ENCODE data around the gene STARD13.

The STARD13 gene

GRCh38 chr13:33109801-33110200 lies 175.8 kb downstream of the STARD13 start:
- DNase-seq = no peak

GRCh38 chr13:33109271-33109697 lies 176.3 kb downstream of the STARD13 start:
- DNase-seq = no peak

GRCh38 chr13:33108620-33109019 lies 176.9 kb downstream of the STARD13 start:
- no peak for DNase-seq

DNA sequence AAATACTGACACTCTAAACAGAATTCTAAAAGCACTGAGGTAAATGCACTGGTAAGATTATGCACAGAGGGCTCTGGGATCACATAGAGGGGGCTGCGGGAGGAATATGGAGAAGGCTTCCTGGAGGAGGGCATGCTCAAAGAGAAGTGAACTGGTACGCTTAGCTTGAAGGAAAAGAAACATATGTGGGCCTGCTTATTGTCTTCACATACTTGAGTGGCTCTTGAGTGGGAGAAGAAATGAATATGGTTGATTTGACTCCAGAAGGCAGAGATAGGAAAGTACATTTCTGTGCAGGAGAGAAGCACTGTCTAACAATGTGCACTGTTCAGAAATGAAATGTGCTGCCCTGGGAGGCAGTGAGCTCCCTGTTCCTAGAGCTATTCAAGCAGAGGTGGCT lies 178.2 kb downstream of the STARD13 start:
- DNase-seq = no peak

DNA sequence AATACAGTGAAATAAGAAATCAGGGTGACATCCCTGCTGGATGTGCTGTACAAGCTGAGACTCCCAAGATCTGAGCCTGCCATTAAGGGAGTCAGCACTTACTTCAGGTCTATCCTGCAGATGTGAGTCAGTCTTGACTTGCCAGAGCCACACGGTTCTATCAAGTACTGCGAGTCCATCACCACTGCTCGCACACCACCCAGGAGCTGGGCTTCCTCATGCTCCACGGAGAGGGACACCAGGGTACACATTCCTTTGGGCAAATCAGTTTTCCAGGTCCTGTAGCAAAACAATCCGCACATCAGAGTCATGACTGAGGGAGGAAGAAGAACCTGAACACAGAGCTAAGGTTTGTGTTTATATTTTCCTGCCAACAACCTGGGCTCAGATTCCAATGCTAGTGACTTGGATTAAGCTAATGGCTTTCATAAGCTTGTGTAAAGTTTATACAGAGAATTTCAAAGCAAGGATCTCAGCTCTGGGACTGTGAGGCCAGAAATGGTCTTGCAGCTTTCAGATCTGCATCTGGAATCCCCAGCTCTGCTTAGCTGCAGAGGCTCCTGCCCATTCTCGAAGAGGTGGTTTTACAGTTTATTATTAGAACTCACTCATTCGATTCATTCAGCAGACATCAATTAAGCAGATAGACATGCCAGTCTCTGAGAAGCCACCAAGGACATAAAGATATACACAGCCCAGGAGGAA lies 178.7 kb downstream of the STARD13 start:
- no peak for DNase-seq

- no peak for DNase-seq
These were observed 180.1 kb downstream of the STARD13 start for GRCh38 chr13:33105387-33106005.

DNA sequence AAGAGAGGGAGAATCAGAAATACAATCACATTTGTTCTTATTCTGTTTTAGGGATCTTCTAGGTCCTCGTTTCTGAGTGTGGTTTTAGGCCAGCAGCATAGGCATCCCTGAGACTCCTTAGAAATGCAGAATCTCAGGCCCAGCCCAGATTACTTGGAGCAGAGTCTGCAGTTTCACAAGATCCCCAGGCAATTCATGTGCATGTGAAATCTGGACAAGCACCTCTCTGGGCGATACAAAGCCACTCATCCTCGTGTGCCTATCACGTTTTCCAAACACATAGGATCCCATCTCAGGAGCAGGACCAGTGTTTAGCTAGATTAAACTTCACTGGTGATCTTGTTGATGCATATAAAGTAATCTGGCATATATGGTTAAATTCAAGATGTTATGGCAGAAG lies 182.1 kb downstream of the STARD13 start:
- DNase-seq = no peak

GRCh38 chr13:33101835-33102234 lies 183.7 kb downstream of the STARD13 start:
- DNase-seq = no peak

GRCh38 chr13:33100886-33101285 lies 184.7 kb downstream of the STARD13 start:
- no peak for DNase-seq

DNA sequence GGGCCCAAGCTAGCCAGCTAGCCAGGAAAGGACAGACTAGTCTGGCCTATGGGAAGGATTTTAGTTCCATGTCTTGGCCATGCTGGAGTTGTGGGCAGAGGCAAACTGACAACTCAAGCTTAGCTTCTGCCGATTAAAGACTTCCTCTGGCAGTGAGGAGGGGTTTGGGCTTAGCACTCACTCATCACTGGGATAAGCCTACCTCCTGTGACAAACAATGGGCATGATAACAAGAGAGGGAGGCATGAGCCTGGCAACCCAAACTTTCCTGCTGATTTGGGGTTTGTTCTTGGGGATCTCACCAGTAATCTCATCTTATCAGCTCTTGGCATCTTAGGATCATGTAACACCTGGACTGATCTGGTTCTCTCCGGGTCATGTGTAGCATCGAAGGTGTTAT lies 185.7 kb downstream of the STARD13 start:
- no peak for DNase-seq

- DNase-seq = no peak
These were observed 188.5 kb downstream of the STARD13 start for GRCh38 chr13:33096886-33097605.

DNA sequence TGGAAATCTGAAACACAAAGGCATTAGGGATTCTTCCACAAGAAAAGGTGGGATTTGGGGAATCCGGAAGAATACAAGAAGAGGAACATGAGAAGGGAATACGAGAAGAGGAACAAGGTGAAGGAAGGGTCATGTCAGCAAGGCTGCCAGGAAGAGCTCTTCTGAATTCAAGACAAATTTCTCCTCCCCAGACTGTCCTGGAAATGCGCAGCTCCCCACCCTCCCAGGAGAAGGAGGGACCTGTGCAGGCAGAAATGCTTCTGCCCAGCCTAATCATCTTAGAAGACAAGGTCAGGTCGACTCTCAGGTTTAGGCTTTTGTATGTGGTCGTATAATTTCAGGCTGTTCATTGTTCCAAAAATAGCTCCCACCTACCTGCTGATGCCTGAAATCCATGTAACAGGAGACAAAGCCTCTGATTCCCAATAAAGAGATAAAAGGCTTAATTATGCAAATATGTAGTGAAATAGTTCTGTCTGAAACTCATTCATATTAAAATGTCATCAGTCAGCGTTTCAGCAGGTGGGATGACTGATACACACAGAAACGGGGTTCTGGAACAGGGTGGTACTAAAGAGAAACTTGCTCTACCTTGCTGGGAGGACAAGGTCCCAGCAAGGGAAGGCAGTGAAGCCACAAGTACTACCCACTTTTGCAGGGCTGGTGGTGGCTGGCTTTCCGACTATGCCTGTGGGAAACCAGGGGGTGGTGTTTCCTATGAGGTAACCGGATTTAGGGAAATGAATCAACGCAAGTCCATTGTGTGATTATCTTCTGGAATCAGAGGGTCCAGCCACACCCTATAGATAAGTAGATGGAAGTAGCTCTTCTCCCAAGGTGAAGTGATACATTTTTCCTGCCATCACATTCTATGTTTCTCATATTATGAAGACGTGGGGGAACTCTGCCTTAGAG lies 193.2 kb downstream of the STARD13 start:
- DNase-seq = no peak

DNA sequence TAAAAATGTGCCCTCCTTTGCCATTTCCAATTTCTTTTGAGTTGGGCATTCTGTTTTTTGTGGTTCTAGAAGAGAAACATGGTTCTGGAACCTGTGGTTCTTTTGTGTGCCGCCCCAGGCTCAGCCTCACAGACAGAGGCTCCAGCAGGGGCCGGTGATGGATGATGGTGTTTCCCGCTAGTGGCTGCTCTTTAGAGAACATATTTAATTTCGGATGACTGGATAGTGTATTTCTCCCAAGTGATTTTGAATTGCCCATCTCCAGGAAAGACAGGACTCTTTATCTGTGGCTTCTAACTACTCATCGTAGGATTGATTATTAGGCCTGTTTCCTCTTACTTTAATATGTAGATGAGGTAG lies 194.2 kb downstream of the STARD13 start:
- no peak for DNase-seq

- DNase-seq = no peak
These were observed 194.7 kb downstream of the STARD13 start for GRCh38 chr13:33090755-33091414.

- DNase-seq = no peak
These were observed 196.2 kb downstream of the STARD13 start for GRCh38 chr13:33089311-33089710.

DNA sequence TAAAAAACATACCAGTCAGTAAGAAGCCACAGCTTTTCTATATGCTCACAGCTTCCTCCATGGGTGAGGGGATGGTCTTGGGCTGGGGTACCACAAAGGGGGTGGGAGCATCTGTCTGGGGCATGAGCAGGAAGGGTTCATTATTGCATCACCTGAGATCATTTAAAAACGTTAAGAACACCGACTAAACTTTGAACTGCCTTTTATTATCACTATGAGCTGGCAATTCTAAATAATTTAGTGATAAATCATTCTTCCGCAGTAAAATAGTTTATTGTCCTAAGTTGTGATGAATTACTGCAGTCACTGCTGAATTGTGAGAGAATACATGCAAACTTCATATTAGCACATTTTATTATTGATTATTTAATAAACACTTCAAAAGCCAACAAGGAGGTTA lies 197.8 kb downstream of the STARD13 start:
- no peak for DNase-seq

GRCh38 chr13:33087091-33087490 lies 198.5 kb downstream of the STARD13 start:
- DNase-seq = no peak

- DNase-seq = no peak
These were observed 202.5 kb downstream of the STARD13 start for GRCh38 chr13:33083054-33083453.

- no peak for DNase-seq
These were observed 203.9 kb downstream of the STARD13 start for GRCh38 chr13:33081666-33082065.

GRCh38 chr13:33080972-33081590 lies 204.5 kb downstream of the STARD13 start:
- no peak for DNase-seq

DNA sequence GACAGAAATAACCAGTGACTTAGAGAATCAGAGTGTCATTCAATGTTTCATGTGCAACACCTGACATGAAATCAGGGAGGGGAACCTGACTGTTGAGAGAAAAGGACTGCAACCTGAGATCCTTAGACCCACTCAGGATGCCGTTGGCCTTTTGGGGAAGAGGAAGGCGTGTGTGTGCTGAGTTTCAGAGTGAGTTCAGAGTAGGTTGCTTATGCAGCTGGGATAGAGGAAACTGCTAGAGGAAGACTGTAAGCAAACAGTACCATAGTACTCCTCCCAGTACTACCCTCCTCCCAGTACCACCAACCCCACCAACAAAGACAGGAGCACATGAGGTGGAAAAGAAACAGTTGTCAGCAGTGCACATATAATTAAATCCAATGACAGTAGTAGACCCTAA lies 205.6 kb downstream of the STARD13 start:
- no peak for DNase-seq

DNA sequence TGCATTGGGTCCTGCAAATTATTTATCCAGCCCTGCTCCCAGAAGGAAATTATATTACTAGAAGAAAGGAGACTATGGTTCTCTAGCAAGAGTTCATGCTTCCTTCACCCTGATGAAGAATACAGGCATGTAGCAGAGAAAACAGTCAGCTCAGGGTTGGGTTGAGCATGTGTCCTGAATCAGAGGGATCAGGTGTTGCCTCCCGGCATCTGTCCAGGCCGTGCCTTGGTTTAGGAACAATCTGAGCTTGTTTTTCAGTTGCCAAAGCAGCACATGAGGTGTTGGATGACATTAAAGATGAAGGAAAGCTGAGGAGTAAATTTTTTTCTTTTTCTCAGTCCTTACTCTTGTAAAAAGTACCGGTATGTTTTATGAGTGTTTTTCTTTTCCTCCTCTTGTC lies 207.3 kb downstream of the STARD13 start:
- no peak for DNase-seq
